ENCODE measurements around the gene MDC1. TPM values are rescaled to one million over a fixed set of nuclear protein-coding genes. Genes with fewer than 3 reads are reported as not detected.

The MDC1 gene
- total and polyA plus RNA-seq, 2 of the 13 experiments (the other 11 are each of a cell fraction or from before 2014, with no cell fraction given), result 8.4 to 14.0 TPM

- TF ChIP-seq CREB3 (CRISPR knock-in tag; IDR thresholded peaks at IDR 0.05) (no peak), ZNF468 (CRISPR knock-in tag; IDR thresholded peaks at IDR 0.05) (no peak), MATR3 (CRISPR knock-in tag; IDR thresholded peaks at IDR 0.05) (no peak), ZNF24 (IDR thresholded peaks at IDR 0.05) (no peak), CREBL2 (CRISPR knock-in tag; IDR thresholded peaks at IDR 0.05; ENCODE audit: borderline replicate concordance) (no peak), KLF6 (CRISPR knock-in tag; IDR thresholded peaks at IDR 0.05) (no peak), ZNF772 (CRISPR knock-in tag; IDR thresholded peaks at IDR 0.05) (peak; percentile 3; the same call in 1 of the 2 replicates), ZNF572 (CRISPR knock-in tag; IDR thresholded peaks at IDR 0.05) (0 out of 2 replicates have a peak, but pooled peaks have one; percentile 88), ZNF329 (CRISPR knock-in tag; IDR thresholded peaks at IDR 0.05; ENCODE audit: low read depth) (no peak), BRF2 (CRISPR knock-in tag; IDR thresholded peaks at IDR 0.05) (no peak), ZNF383 (CRISPR knock-in tag; IDR thresholded peaks at IDR 0.05; ENCODE audit: borderline replicate concordance) (no peak), SIX4 (CRISPR knock-in tag; IDR thresholded peaks at IDR 0.05) (no peak), MNT (IDR thresholded peaks at IDR 0.05) (no peak), PHF20 (CRISPR knock-in tag; IDR thresholded peaks at IDR 0.05) (no peak), ZNF614 (CRISPR knock-in tag; IDR thresholded peaks at IDR 0.05; ENCODE audit: borderline replicate concordance) (no peak), ETV5 (CRISPR knock-in tag; IDR thresholded peaks at IDR 0.05; ENCODE audit: borderline replicate concordance) (no peak), FOXP4 (CRISPR knock-in tag; IDR thresholded peaks at IDR 0.05) (no peak), RBM39 (IDR thresholded peaks at IDR 0.05; ENCODE audit: low read depth, low read length, poor library complexity, severe bottlenecking) (no peak), SRF (IDR thresholded peaks at IDR 0.05; ENCODE audit: low read depth, low read length) (no peak), GPBP1L1 (CRISPR knock-in tag; IDR thresholded peaks at IDR 0.05) (no peak), MTF2 (CRISPR knock-in tag; IDR thresholded peaks at IDR 0.05; ENCODE audit: borderline replicate concordance) (no peak)
Measured at GRCh38 chr6:30743099-30744053, 26.3 kb upstream of the MDC1 start (continued).

Measured in HepG2 (cell line).